Prostate gland (tissue), 2 donors: ENCODE measurements around the gene CRACR2A. TPM values are rescaled to one million over a fixed set of nuclear protein-coding genes. Genes with fewer than 3 reads are reported as not detected.

Experiments used
- DNase-seq: peaks from one replicate; pipeline ENCODE4 v3.0.0-alpha.2; 2019; ENCODE audit warnings: low spot score
- H3K27ac ChIP-seq, 2 donors: fragments of 200-600 bp; sonication (generic); 2 replicates each; pipeline ENCODE4 v1.5.1; 2017 to 2019
- H3K27me3 ChIP-seq: fragments of 200-600 bp; sonication (generic); replicated peaks from 2 replicates; pipeline ENCODE4 v1.5.1; 2019; ENCODE audit not compliant: insufficient read depth
- H3K36me3 ChIP-seq, 2 donors: fragments of 200-600 bp; sonication (generic); 1 replicate in 1 of 2; 2 replicates in 1 of 2; pipeline versions ENCODE4 v1.5.1 to v1.8.1; 2017 to 2019
- H3K4me1 ChIP-seq: fragments of 200-600 bp; sonication (generic); replicated peaks from 2 replicates; pipeline ENCODE4 v1.5.1; 2019
- H3K4me3 ChIP-seq, 2 donors: fragments of 200-600 bp; sonication (generic); 2 replicates each; pipeline ENCODE4 v1.5.1; 2017 to 2019
- H3K9me3 ChIP-seq: fragments of 200-600 bp; sonication (generic); 2 replicates; pipeline ENCODE4 v1.5.1; 2017
- CTCF ChIP-seq, 4 experiments: fragments of 200-600 bp in 2 of 4; fragments of 450-650 bp in 2 of 4; sonication (generic) in 2 of 4; IDR thresholded peaks; 1 replicate in 3 of 4; 2 replicates in 1 of 4; pipeline ENCODE4 v1.5.1; 2016 to 2019; ENCODE audit warnings: antibody characterized with exemption in 4 of 4, mild to moderate bottlenecking in 2 of 4, moderate library complexity in 2 of 4
- POLR2A ChIP-seq: fragments of 450-650 bp; IDR thresholded peaks from one replicate; pipeline ENCODE4 v1.6.1; 2016; ENCODE audit warnings: antibody characterized with exemption, mild to moderate bottlenecking
- POLR2AphosphoS5 ChIP-seq: sonication (generic); formaldehyde crosslinking; IDR thresholded peaks from one replicate; pipeline ENCODE4 v1.6.1; 2017; ENCODE audit warnings: antibody characterized with exemption
- WGBS: methylation state at CpG from one replicate; pipeline ENCODE4 v1.1.5; 2018; 5-methylcytosine and 5-hydroxymethylcytosine counted together
- intact Hi-C: fragments of 100-400 bp; cut with DNase I; formaldehyde crosslinking; loops from one replicate; pipeline ENCODE4 v1.14.2; 2022
- total RNA-seq, 2 donors: library from RNA; depleted of rRNA; stranded (reverse); fragments of >200 nt; gene quantifications; one replicate each; pipeline ENCODE4 v1.1.0, GENCODE V29; 2016

Gene CRACR2A
- total RNA-seq, 2 donors from 2014 or later, result 21.6 to 39.1 TPM

- H3K27ac ChIP-seq, result no peak overlapping the region
- intact Hi-C loops, result no loop called here
- 89% methylated on average over 4 of the region's 4 CpGs for WGBS
- no peak overlapping the region for H3K4me3 ChIP-seq
- H3K36me3 ChIP-seq, result no peaks in the 10 kb centered on the region
- H3K27me3 ChIP-seq, result no peaks in the 10 kb centered on the region
- no peaks in the 10 kb centered on the region for H3K4me1 ChIP-seq
- TF ChIP-seq POLR2AphosphoS5 (no peak), CTCF (IDR thresholded peaks at IDR 0.05) (no peak), POLR2A (no peak)
- DNase-seq, result no peak
- no peaks in the 10 kb centered on the region for H3K9me3 ChIP-seq
These were observed 32.1 kb downstream of the CRACR2A start for GRCh38 chr12:3720772-3721171.

- Histone ChIP-seq H3K27me3 (no peaks in the 10 kb centered on the region), H3K4me1 (no peaks in the 10 kb centered on the region), H3K27ac (no peak overlapping the region), H3K36me3 (no peaks in the 10 kb centered on the region), H3K4me3 (no peak overlapping the region), H3K9me3 (no peaks in the 10 kb centered on the region)
- no peak for TF ChIP-seq POLR2AphosphoS5
- TF ChIP-seq POLR2A, result no peak
- no peak for TF ChIP-seq CTCF (IDR thresholded peaks at IDR 0.05)
- intact Hi-C loops, result no loop called here
- WGBS, result 85% methylated on average over 4 of the region's 4 CpGs
- DNase-seq, result no peak
These were observed 34.8 kb downstream of the CRACR2A start for GRCh38 chr12:3718100-3718499.

- no peaks in the 10 kb centered on the region for H3K9me3 ChIP-seq
- H3K4me3 ChIP-seq, result no peak overlapping the region
- H3K4me1 ChIP-seq, result no peaks in the 10 kb centered on the region
- TF ChIP-seq CTCF (IDR thresholded peaks at IDR 0.05) (no peak), POLR2AphosphoS5 (no peak), POLR2A (no peak)
- H3K27me3 ChIP-seq, result no peaks in the 10 kb centered on the region
- DNase-seq, result no peak
- WGBS, result 73% methylated on average over 9 of the region's 9 CpGs
- no peak overlapping the region for H3K27ac ChIP-seq
- intact Hi-C loops, result no loop called here
- no peaks in the 10 kb centered on the region for H3K36me3 ChIP-seq
These were observed 35.5 kb downstream of the CRACR2A start for GRCh38 chr12:3717283-3717898.

- Histone ChIP-seq H3K27me3 (no peaks in the 10 kb centered on the region), H3K9me3 (no peaks in the 10 kb centered on the region), H3K4me1 (no peaks in the 10 kb centered on the region), H3K4me3 (no peak overlapping the region), H3K27ac (no peak overlapping the region), H3K36me3 (no peaks in the 10 kb centered on the region)
- DNase-seq, result no peak
- TF ChIP-seq POLR2A (no peak), CTCF (IDR thresholded peaks at IDR 0.05) (no peak), POLR2AphosphoS5 (no peak)
- 94% methylated on average over 1 of the region's 1 CpG for whole genome bisulfite sequencing
- intact Hi-C loops, result no loop called here
These were observed 36.9 kb downstream of the CRACR2A start for GRCh38 chr12:3715999-3716398.

GRCh38 chr12:3713947-3714346 is 39.0 kb downstream of the CRACR2A start:
- Histone ChIP-seq H3K9me3 (no peaks in the 10 kb centered on the region), H3K27me3 (no peaks in the 10 kb centered on the region), H3K27ac (no peak overlapping the region), H3K4me3 (no peak overlapping the region), H3K4me1 (no peaks in the 10 kb centered on the region), H3K36me3 (no peaks in the 10 kb centered on the region)
- 94% methylated on average over 2 of the region's 2 CpGs for WGBS
- intact Hi-C loops, result no loop called here
- TF ChIP-seq POLR2AphosphoS5 (no peak), CTCF (IDR thresholded peaks at IDR 0.05) (no peak), POLR2A (no peak)
- DNase-seq, result no peak
